IPS DF 6.9 (cell line): ENCODE results near the gene TRIM66.
A peak's percentile ranks its signal among the peaks of the same experiment; 100 is the strongest.

ENCODE experiments used
- DNase-seq: peaks from one replicate; pipeline ENCODE4 v3.0.0-alpha.2; 2013; ENCODE audit warnings: low read depth, low spot score
- H3K27ac ChIP-seq: one replicate; pipeline ENCODE4 v1.5.1; 2013; ENCODE audit warnings: low read length, control low read depth
- H3K27me3 ChIP-seq: 2 replicates; pipeline ENCODE4 v1.6.1; 2013; ENCODE audit warnings: mild to moderate bottlenecking, low read length; ENCODE audit not compliant: control insufficient read depth, insufficient read depth
- H3K36me3 ChIP-seq: 2 replicates; pipeline ENCODE4 v1.6.1; 2013; ENCODE audit warnings: low read length; ENCODE audit not compliant: control insufficient read depth, insufficient read depth
- H3K4me1 ChIP-seq: 2 replicates; pipeline ENCODE4 v1.6.1; 2013; ENCODE audit warnings: low read length; ENCODE audit not compliant: control insufficient read depth, insufficient read depth
- H3K4me3 ChIP-seq: 2 replicates; pipeline ENCODE4 v1.5.1; 2013; ENCODE audit warnings: mild to moderate bottlenecking, low read length
- H3K9me3 ChIP-seq: 2 replicates; pipeline ENCODE4 v1.6.1; 2013; ENCODE audit warnings: low read length, inconsistent platforms; ENCODE audit not compliant: control insufficient read depth, insufficient read depth
- WGBS: extraction: QIAGEN DNeasy Blood & Tissue Kit; methylation state at CpG from one replicate; pipeline ENCODE4 v1.1.7; 2013; ENCODE audit warnings: mixed read lengths, missing lambda C conversion rate; ENCODE audit not compliant: insufficient read length, insufficient coverage; 5-methylcytosine and 5-hydroxymethylcytosine counted together

The TRIM66 gene

GRCh38 chr11:8682303-8683114 is at the start of gene TRIM66, which contains the start of gene RPL27A:
TRIM66 (minus strand) TSS chr11:8682665; CDS start chr11:8672274, 10,391 bp downstream.
RPL27A (plus strand) TSS chr11:8682792; CDS start chr11:8682814, 22 bp downstream.
- peaks cover 23% of the 10 kb centered on the region; the same call in 1 of the 2 replicates for H3K36me3 ChIP-seq
- DNase-seq, result no peak
- peaks cover 2% of the 10 kb centered on the region; the same call in 1 of the 2 replicates for H3K4me1 ChIP-seq
- H3K27me3 ChIP-seq, result no peaks in the 10 kb centered on the region
- H3K4me3 ChIP-seq, result peak within 1 kb of the TSS; percentile 98
- H3K27ac ChIP-seq, result no peak within 1 kb of the TSS
- no peaks in the 10 kb centered on the region for H3K9me3 ChIP-seq
- no CpG with 5 or more reads among the region's 67 CpGs for WGBS

GRCh38 chr11:8731647-8732323 is 49.3 kb upstream of the TRIM66 start:
- H3K27me3 ChIP-seq, result no peaks in the 10 kb centered on the region
- H3K27ac ChIP-seq, result no peak overlapping the region
- H3K36me3 ChIP-seq, result no peaks in the 10 kb centered on the region
- H3K4me1 ChIP-seq, result peaks cover 1% of the 10 kb centered on the region; the same call in 1 of the 2 replicates
- no peak for DNase-seq
- no CpG with 5 or more reads among the region's 3 CpGs for WGBS
- no peak overlapping the region for H3K4me3 ChIP-seq
- no peaks in the 10 kb centered on the region for H3K9me3 ChIP-seq

GRCh38 chr11:8730697-8731020 is 48.2 kb upstream of the TRIM66 start:
- Histone ChIP-seq H3K27ac (no peak overlapping the region), H3K9me3 (no peaks in the 10 kb centered on the region), H3K36me3 (no peaks in the 10 kb centered on the region), H3K27me3 (no peaks in the 10 kb centered on the region), H3K4me1 (no peaks in the 10 kb centered on the region), H3K4me3 (no peak overlapping the region; the same call in 1 of the 2 replicates)
- DNase-seq, result no peak
- no CpG with 5 or more reads among the region's 23 CpGs for WGBS

- Histone ChIP-seq H3K4me3 (no peak overlapping the region; the same call in 1 of the 2 replicates), H3K9me3 (no peaks in the 10 kb centered on the region), H3K36me3 (no peaks in the 10 kb centered on the region), H3K27ac (no peak overlapping the region), H3K27me3 (no peaks in the 10 kb centered on the region), H3K4me1 (no peaks in the 10 kb centered on the region)
- WGBS, result 100% methylated on average over 1 of the region's 38 CpGs
- DNase-seq, result no peak
Observed at GRCh38 chr11:8729837-8730696, 47.6 kb upstream of the TRIM66 start.

- Histone ChIP-seq H3K36me3 (no peaks in the 10 kb centered on the region), H3K27me3 (no peaks in the 10 kb centered on the region), H3K4me1 (no peaks in the 10 kb centered on the region), H3K27ac (no peak overlapping the region), H3K4me3 (no peak overlapping the region), H3K9me3 (no peaks in the 10 kb centered on the region)
- no CpG with 5 or more reads among the region's 6 CpGs for WGBS
- DNase-seq, result no peak
Observed at GRCh38 chr11:8729067-8729466, 46.6 kb upstream of the TRIM66 start.

- WGBS, result no CpG with 5 or more reads among the region's 4 CpGs
- H3K27me3 ChIP-seq, result no peaks in the 10 kb centered on the region
- H3K9me3 ChIP-seq, result no peaks in the 10 kb centered on the region
- no peak for DNase-seq
- no peak overlapping the region for H3K27ac ChIP-seq
- H3K4me3 ChIP-seq, result no peak overlapping the region
- peaks cover 1% of the 10 kb centered on the region; the same call in 1 of the 2 replicates for H3K4me1 ChIP-seq
- no peaks in the 10 kb centered on the region for H3K36me3 ChIP-seq
Observed at GRCh38 chr11:8728563-8728962, 46.1 kb upstream of the TRIM66 start.

- no peak overlapping the region for H3K27ac ChIP-seq
- H3K4me3 ChIP-seq, result no peak overlapping the region
- no peaks in the 10 kb centered on the region for H3K27me3 ChIP-seq
- no peak for DNase-seq
- H3K4me1 ChIP-seq, result peaks cover 3% of the 10 kb centered on the region; the same call in 1 of the 2 replicates
- no peaks in the 10 kb centered on the region for H3K9me3 ChIP-seq
- H3K36me3 ChIP-seq, result no peaks in the 10 kb centered on the region
- WGBS, result no CpG with 5 or more reads among the region's 4 CpGs
Observed at GRCh38 chr11:8726395-8726794, 43.9 kb upstream of the TRIM66 start.

GRCh38 chr11:8724682-8725081 is 42.2 kb upstream of the TRIM66 start:
- Histone ChIP-seq H3K4me3 (no peak overlapping the region), H3K4me1 (peaks cover 5% of the 10 kb centered on the region), H3K9me3 (no peaks in the 10 kb centered on the region), H3K27me3 (no peaks in the 10 kb centered on the region), H3K27ac (no peak overlapping the region), H3K36me3 (no peaks in the 10 kb centered on the region)
- no peak for DNase-seq
- no CpG with 5 or more reads among the region's 7 CpGs for WGBS

GRCh38 chr11:8723711-8724110 is 41.2 kb upstream of the TRIM66 start:
- no peak for DNase-seq
- whole genome bisulfite sequencing, result no CpG with 5 or more reads among the region's 7 CpGs
- Histone ChIP-seq H3K27me3 (no peaks in the 10 kb centered on the region), H3K36me3 (no peaks in the 10 kb centered on the region), H3K4me3 (no peak overlapping the region), H3K27ac (no peak overlapping the region), H3K4me1 (peaks cover 5% of the 10 kb centered on the region), H3K9me3 (no peaks in the 10 kb centered on the region)

GRCh38 chr11:8722809-8723208 is 40.3 kb upstream of the TRIM66 start:
- H3K4me3 ChIP-seq, result no peak overlapping the region
- H3K4me1 ChIP-seq, result peaks cover 5% of the 10 kb centered on the region
- WGBS, result no CpG with 5 or more reads among the region's 3 CpGs
- no peak for DNase-seq
- no peaks in the 10 kb centered on the region for H3K9me3 ChIP-seq
- no peak overlapping the region for H3K27ac ChIP-seq
- H3K27me3 ChIP-seq, result no peaks in the 10 kb centered on the region
- no peaks in the 10 kb centered on the region for H3K36me3 ChIP-seq
